Measurements from ENCODE around the gene CIP2A. TPM values are rescaled to one million over a fixed set of nuclear protein-coding genes. Genes with fewer than 3 reads are reported as not detected.

CIP2A gene
- total RNA-seq, 1 donor from 2014 or later: 8.2 TPM

- DNase-seq: no peak
- Mint-ChIP-seq H3K27ac (ENCODE audit: unreplicated experiment) (no peak overlapping the region), H3K9me3 (ENCODE audit: unreplicated experiment) (no peaks in the 10 kb centered on the region), H3K36me3 (ENCODE audit: unreplicated experiment) (no peaks in the 10 kb centered on the region), H3K4me3 (ENCODE audit: unreplicated experiment) (no peak overlapping the region), H3K27me3 (ENCODE audit: unreplicated experiment) (peaks cover 2% of the 10 kb centered on the region), H3K4me1 (ENCODE audit: low read depth, unreplicated experiment) (no peaks in the 10 kb centered on the region)
- no peak for TF ChIP-seq CTCF (IDR thresholded peaks at IDR 0.05; ENCODE audit: partially characterized antibody, unreplicated experiment)
Measured at GRCh38 chr3:108503722-108504121, 85.5 kb downstream of the CIP2A start.

- Mint-ChIP-seq H3K4me3 (ENCODE audit: unreplicated experiment) (no peak overlapping the region), H3K9me3 (ENCODE audit: unreplicated experiment) (no peaks in the 10 kb centered on the region), H3K27me3 (ENCODE audit: unreplicated experiment) (peaks cover 2% of the 10 kb centered on the region), H3K27ac (ENCODE audit: unreplicated experiment) (no peak overlapping the region), H3K36me3 (ENCODE audit: unreplicated experiment) (no peaks in the 10 kb centered on the region), H3K4me1 (ENCODE audit: low read depth, unreplicated experiment) (no peaks in the 10 kb centered on the region)
- TF ChIP-seq CTCF (IDR thresholded peaks at IDR 0.05; ENCODE audit: partially characterized antibody, unreplicated experiment): no peak
- DNase-seq: no peak
Measured at GRCh38 chr3:108501535-108501934, 87.7 kb downstream of the CIP2A start.

GRCh38 chr3:108500728-108501127, 88.5 kb downstream of the CIP2A start:
- H3K27me3 Mint-ChIP-seq (ENCODE audit: unreplicated experiment): peaks cover 2% of the 10 kb centered on the region
- TF ChIP-seq CTCF (IDR thresholded peaks at IDR 0.05; ENCODE audit: partially characterized antibody, unreplicated experiment): no peak
- peaks cover 2% of the 10 kb centered on the region for H3K4me1 Mint-ChIP-seq (ENCODE audit: low read depth, unreplicated experiment)
- no peak overlapping the region for H3K4me3 Mint-ChIP-seq (ENCODE audit: unreplicated experiment)
- no peaks in the 10 kb centered on the region for H3K9me3 Mint-ChIP-seq (ENCODE audit: unreplicated experiment)
- no peak overlapping the region for H3K27ac Mint-ChIP-seq (ENCODE audit: unreplicated experiment)
- no peak for DNase-seq
- H3K36me3 Mint-ChIP-seq (ENCODE audit: unreplicated experiment): no peaks in the 10 kb centered on the region

Other genes starting within 250 kb of the CIP2A start
- gene MYH15, start 78.8 kb downstream of the CIP2A start, total RNA-seq (ENCODE audit: unreplicated experiment): 1.0 TPM
- 44.3 TPM for gene DZIP3, start 284 bp upstream of the CIP2A start, total RNA-seq (ENCODE audit: unreplicated experiment)
- not detected for gene RETNLB, start 168.0 kb upstream of the CIP2A start, total RNA-seq (ENCODE audit: unreplicated experiment)
- gene TRAT1, start 233.3 kb upstream of the CIP2A start, total RNA-seq (ENCODE audit: unreplicated experiment): not detected